Posterior vena cava (tissue), 2 donors: ENCODE measurements around the gene HYAL3. TPM values are rescaled to one million over a fixed set of nuclear protein-coding genes. Genes with fewer than 3 reads are reported as not detected.
"Not testable (repeated sequence)": the region's sequence is repeated elsewhere in the genome, so short reads cannot be mapped to it uniquely, and the experiment has no call there.

Source experiments
- DNase-seq: peaks from one replicate; pipeline ENCODE4 v3.0.0-alpha.2; 2020; ENCODE audit warnings: low spot score
- intact Hi-C, 2 donors: fragments of 100-400 bp; cut with DNase I; formaldehyde crosslinking; loops; one replicate each; pipeline versions ENCODE4 v1.14.1 to v1.14.2; 2022 to 2023
- total RNA-seq, 2 donors: library from RNA; stranded (reverse); fragmentation: NEBNext Ultra II Directional; extraction: Animal tissue kit (Norgen Biotek cat#: 25700); gene quantifications; one replicate each; pipeline ENCODE4 v1.2.1, GENCODE V29; 2021
- donor health status: DM: yes; HTN: yes; CAD: no.
- donor health status: DM: yes; HTN: yes; CAD: no.

The HYAL3 gene
- total RNA-seq, 2 donors from 2014 or later = 2.5 to 3.9 TPM

DNA sequence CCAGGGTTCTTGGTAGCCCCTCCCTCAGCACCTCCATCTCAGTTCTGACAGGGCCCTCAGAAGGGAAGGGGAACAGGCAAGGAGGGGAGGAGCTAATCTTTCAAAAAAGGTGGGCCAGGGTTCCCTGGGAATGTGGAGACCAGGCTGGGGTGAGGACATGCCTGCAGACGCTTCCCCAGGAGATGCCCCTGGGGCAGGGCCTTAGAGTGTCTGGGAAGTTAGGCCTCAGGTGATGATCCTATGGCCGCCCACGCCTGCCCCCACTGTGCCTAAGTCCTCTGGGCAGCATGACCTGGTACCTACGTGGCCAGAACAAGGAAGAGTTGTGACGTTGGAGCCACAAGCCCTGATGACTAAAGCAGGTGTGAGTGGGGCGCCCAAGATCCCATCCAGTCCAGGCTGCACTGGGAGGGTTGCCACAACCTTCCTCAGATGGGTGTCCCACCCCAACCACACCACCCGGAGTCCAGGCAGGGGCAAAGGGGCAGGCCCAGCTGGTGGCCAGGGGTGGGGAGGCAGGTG lies 34.2 kb downstream of the HYAL3 start:
- DNase-seq = no peak
- intact Hi-C loops = no loop called here

DNA sequence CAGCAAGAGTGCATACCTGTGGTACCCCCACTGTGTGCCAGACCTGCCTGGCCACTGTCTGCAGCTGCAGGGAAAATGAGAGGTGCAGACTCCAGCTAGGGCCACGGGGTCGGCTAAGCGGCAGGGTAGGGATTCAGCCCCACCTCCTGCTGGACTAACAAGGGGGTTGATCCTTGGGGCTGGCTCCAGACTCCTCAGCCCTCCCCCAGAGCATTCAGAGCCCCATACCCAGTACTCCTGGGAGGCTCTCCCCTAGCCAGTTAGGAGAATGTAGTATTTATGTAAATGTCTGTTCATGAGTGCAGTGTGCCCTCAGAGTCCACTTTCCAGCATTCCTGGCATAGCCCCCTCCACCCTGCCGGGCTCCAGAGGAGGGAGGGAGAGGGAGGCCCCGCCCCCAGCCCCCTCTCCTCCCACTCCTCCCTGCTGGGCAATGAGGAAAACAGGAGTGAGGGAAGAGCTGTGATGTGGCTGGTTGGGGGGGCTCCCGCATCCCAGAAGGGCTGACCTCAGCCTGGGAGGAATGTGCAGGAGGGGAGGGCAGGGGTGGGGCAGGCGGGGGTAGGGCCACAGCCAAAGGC lies 34.7 kb downstream of the HYAL3 start:
- DNase-seq = peak; percentile 91
- intact Hi-C loops = no loop called here

DNA sequence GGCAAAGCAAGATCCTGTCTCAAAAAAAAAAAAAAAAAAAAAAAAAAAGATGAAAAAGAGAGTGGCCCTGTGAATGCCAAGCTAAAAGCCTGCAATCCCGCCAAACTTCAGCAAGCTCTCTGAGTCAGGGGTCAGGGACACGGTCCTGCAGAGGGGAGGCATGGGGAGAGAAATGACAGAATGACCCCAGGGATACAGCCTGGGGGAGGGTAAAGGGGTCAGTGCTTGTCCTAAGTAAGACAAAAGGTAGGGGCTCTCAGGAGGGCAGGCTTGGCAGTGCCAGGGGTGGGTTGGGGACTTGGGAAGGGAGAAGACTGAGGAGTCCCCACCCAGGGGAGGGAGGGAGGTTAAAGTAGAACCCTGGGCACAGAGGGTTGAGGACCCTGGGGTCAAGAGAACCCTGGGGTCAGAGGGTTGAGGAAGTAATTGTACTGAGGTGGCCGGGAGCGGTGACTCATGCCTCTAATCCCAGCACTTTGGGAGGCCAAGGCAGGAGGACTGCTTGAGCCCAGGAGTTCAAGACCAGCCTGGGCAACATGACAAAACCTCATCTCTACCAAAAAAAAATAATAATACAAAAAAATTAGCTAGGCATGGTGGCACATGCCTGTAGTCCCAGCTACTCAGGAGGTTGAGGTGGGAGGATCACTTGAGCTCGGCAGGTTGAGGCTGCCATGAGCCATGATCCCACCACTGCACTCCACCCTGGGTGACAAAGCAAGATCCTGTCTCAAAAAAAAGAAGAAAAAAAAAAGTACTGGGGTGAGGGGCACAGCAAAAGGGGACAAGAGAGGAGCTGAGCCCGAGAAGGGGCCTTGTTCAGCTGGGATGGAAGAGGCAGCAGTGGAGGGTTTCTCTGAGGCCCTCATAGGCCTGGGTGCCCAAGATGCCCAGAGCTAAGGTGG lies 35.5 kb downstream of the HYAL3 start:
- no peak for DNase-seq
- intact Hi-C loops = no loop called here

DNA sequence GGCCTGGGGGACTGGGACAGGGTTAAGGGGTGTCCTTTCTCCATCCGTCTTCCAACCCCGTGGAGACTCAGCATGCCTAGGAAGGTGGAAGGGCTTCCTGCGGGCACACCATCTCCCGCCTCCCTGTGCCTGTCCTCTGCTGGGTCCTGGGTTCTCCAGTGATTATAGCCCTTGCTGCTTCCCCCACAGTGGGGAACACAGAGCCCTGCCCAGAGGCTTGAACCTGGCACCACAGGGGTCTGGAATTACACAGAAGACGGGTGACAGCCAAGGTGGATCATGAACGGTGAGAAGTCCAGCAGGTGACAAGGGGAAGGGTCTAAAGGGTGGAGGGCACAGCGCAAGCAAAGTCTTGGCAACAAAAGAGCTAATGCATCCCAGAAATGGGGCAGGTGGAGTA lies 36.4 kb downstream of the HYAL3 start:
- intact Hi-C loops = no loop called here
- DNase-seq = no peak

DNA sequence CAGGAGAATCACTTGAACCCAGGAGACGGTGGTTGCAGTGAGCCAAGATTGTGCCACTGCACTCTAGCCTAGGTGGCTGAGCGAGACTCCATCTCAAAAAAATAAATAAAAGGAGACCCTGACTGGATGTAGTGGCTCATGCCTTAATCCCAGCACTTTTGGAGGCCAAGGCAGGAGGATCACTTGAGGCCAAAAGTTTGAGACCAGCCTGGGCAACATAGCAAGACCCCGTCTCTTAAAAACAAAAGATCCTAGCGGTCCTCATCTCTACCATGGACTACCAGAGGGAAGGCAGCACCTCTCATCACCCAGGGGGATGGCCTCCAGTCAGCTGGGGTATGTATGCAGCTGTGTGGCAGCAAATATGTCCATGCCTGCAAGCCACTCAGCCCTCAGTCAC lies 37.0 kb downstream of the HYAL3 start:
- intact Hi-C loops, DNase-seq: not testable (repeated sequence)

DNA sequence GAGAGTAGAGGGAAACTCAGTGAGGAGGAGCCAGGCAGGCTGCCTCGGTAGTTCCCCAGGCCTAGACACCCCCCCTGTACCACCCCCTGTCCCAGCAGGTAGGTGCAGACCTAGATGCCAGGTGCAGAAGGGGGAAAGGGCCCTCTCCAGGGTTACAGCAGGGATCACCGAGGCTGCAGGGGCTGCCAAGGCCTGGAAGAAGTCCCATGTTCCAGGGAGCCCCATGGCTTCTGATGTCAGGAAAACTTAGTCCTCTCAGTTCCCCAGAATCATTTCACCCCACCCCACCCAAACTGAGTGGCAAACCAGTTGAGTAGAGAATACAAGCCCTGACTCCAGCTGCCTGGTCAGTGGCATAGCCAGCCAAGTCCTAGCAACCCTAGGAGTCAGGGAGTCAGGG lies 37.7 kb downstream of the HYAL3 start:
- no peak for DNase-seq
- intact Hi-C loops = no loop called here

DNA sequence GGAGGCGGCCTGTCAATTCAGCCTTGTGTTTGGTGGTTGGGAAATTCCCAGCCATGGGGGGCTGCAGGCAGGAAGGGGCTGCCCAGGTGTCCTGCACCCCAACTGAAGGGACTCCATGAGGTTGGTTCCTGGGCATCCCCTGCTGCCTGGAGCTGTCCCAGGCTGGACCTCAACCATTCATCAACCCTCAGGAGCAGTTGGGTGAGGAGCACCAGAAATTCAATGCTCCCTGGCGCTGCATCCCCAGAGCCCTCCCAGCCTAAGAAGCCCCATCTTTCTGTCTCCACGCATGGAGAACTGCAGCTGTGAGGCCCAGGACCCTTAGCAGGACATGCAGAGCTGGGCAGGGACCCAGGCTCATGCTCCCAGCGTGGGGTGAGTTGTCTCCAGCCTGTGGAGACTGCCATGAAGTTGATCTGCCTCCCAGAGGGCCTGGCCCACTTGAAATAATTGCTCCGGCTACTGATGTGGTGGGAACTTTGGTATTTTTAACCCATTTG lies 38.2 kb downstream of the HYAL3 start:
- intact Hi-C loops = no loop called here
- no peak for DNase-seq

DNA sequence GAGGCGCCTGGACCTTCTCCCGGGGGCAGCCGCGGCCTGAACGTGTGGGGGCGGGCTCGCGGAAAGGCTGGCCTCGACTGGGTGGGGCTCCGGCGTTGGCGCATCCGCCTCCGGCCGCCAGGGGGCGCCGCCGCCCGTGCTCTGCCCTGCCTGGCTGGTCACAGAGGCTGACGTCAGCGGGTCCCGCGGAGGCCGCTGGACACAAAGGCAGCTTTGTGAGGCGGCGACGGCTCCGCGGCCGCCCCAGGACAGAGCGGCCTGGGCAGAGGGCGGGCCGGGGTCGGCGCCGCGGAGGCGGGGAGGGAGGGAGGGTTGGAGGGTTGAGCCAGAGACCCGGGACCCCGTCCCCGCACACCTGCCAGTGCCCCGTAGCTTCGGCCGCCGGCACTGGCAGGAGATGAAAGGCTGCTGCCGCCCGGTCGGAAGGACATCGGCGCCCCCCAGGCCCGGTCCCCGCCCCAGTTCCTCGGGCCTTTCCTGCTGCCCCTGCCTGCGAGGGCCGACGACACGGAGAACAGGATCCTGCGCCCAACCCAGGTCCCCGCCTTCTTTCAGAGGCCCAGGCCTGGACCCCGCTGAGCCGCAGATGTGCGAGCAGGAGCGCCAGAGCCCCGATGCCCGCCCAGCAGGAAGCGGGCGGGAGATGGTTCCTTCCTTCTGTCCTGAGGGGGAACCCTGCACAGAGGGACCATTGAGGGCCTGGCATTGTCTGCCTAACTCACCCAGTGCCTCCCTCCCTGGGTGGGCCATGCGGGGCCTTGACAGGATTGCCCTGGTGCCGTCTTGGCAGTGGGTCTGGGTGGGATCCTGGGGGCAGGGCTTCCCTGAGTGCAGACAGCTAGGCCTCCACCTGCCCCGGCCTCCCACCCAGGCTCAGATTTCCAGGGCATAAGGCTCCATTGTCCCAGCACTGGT lies 38.9 kb downstream of the HYAL3 start:
- peak; percentile 98 for DNase-seq
- intact Hi-C loops = no loop called here

DNA sequence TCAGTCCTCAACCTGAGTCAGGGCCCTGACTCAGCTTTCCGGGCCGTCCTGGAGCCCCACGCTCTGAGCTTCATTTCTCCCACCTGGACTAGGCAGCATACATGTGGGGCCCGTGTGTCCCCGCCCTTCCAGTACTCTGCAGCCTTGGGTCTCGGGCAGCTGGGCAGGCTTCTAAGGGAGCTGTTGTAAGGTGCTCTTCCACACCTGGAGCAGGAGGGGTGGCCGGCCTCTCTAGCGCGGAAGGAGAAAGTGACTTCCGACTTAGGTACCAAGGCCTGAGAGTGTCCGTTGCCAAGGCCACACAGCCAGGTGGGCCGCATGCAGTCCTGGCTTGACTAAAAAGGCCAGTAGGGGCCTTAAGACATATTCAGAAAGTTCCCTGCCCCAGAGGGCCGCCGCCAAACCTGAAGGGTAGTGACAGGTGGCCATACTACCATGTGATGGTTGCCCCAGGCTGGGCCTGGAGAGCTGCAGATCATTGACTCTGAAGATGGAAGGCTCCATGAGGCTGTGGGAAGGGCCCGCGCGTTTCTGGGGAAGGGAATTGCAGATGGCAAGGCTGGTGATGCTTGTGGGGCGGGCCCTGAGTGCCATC lies 39.7 kb downstream of the HYAL3 start:
- no peak for DNase-seq
- intact Hi-C loops = no loop called here

DNA sequence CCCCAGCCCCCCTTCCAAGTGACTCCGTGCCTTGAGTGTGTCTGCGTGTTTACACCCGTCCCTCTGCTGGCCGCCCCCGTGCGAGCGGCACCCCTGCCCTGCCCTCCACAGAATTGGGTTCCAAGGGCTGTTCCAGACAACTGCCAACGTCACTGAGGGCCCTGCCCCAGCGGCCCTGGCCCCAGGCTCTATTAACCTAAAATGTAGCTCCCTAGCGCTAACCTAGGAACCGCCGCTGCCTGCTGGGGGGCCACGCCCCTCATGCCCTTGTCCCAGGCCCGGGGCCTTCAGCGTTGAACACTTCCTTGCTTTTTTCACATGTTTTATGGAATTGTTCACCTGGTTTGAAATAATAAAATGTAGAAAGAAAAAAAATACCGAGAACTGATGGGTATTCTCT lies 40.2 kb downstream of the HYAL3 start:
- DNase-seq = no peak
- intact Hi-C loops = no loop called here

DNA sequence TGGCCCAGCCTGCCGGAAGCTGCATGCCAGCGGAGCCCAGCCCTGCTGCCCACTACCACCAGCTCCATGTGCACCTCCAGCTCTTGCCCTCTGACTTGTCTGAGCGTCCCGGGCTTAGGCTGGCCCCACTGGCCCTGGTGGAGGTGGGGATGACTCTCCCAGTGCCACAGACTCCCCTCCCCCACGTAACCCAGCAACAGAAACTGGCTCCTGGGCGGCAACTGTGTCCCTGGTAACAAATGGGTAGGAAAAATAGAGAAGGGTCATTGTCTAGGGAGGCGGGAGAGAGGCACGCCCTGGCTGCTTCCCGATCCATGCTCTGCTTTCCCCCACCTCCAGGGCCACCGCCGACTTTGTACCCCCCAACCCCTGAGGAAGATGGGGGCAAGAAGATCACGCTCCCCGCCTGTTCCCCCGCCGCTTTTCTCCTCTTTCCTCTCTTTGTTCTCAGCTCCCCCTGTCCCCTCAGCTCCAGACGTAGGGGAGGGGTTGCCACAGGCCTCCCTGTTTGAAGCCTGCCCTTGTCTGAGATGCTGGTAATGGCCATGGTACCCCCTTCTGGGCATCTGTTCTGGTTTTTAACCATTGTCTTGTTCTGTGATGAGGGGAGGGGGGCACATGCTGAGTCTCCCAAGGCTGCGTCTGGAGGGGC lies 41.0 kb downstream of the HYAL3 start:
- intact Hi-C loops = no loop called here

DNA sequence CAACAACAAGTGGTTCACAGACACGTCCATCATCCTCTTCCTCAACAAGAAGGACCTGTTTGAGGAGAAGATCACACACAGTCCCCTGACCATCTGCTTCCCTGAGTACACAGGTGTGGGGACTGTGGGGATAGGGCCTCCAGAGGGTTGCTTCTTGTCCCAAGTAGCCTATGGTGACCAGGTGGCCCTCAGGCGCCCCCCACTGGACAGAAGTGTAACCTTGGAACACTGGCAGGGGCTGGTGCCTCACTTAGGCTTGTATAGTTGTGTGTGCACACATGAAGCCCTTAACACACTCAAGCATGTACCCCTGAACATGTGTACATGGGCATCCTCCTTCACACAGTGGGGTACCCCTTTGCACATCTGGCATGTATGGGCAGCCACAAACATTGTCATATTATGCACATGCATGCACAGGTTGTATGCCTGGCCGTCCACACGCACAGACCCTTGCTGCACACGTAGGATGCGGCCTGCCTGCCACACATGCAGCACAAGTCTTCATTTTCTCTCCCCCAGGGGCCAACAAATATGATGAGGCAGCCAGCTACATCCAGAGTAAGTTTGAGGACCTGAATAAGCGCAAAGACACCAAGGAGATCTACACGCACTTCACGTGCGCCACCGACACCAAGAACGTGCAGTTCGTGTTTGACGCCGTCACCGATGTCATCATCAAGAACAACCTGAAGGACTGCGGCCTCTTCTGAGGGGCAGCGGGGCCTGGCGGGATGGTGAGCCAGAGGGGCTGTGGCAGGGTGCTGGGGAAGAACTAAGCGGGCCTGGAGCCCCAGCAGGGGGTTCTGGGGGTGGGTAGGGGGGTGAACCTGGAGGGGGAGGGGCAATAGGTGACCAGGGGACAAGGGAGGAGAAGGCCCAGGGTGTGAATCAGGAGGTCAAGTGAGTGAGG lies 42.0 kb downstream of the HYAL3 start:
- no peak for DNase-seq
- intact Hi-C loops = no loop called here

More for the DNA sequence above, 41.0 kb downstream of the HYAL3 start:
- peak; percentile 79 for DNase-seq

DNA sequence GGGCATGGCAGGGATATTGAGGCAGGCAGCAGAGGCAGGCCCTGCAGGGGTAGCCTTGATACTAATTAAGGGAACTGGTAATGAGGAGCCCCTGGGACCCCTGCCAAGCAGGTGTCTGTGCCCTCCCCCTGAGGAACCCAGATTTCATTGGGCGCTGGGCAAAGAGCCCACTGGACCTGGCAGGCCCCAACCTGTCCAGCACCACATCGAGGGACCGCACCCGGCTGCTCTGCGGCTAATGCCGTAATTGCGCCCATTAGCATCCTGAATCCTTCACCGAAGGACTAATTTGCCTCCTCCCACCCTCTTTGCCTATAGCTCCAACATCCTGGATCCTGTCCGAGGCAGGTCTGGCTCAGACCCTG lies 44.0 kb downstream of the HYAL3 start:
- intact Hi-C loops = no loop called here
- no peak for DNase-seq

DNA sequence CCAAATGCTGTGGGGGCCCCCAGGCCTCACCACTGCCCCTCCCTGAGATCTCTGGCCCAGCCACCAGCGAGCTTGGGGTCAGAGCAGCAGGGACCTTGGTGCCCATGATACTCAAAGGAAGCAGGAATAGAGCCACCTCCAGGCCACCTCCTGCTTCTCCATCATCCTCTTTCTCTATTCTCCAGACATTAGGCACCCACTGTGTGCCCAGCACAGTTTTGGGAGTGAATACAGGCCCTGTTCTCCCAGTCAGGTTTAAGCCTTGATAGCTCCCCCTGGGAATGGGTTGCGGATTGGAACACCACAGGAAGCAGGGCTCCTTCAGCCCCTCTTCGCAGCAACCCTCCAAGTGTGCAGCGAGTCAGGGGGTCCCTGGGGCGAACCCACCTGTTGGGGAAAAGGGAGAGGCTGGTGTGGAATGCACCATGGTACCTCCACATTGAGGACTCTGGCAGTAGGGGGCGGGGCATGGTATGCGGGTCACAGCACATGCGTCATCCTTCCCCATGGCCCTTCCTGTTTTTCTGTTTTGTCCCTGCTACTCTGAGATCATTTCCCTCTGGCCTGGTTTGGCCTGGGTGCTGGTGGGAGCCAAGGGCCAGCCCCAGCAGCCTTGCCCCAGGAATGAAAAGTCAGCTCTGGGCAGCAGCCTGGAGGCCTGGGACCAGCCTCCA lies 44.5 kb downstream of the HYAL3 start:
- DNase-seq = peak; percentile 92
- intact Hi-C loops = loop anchor here in 1 of 2 donors (5.0 kb wide), 1 partner anchor 1977 kb away; no protein-coding TSS in a partner anchor

DNA sequence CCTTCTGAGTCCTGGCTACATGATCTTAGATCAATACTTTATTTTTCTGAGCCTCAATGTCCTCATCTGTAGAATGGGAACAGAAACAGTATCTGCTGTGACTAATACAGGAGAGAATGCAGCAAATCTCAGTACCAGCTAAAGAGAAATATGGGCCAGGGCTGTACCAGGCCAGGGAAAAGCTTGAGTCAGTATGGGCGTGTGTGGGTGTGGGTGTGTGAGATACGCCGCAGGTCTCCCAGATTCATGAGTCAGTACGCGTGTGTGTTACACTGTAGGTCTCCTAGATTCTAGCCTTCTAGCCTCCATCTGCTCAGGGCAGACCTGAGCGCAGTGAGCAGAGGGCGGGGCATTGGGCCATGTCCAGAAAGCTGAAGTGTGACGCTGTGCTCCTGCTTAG lies 48.0 kb downstream of the HYAL3 start:
- no peak for DNase-seq
- intact Hi-C loops = loop anchor here in 1 of 2 donors (5.0 kb wide), 1 partner anchor 1974 kb away; no protein-coding TSS in a partner anchor

DNA sequence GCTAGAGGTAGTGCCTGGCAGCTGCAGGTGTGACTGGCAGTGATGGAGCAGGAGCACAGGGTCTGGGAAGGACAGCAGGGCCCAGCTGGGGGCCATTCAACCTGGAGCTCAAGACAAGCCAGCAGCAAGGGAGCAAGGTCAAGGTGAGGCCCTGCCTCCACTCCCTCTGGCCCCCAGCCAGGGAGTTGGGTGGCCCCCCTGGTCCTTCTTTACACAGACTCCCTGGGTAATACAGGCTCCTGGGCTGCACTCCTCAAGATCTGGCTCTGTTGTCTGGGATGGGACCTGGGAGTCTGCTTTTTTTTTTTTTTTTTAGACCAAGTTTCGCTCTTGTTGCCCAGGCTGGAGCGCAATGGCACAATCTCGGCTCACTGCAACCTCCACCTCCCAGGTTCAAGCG lies 48.7 kb downstream of the HYAL3 start:
- intact Hi-C loops = loop anchor here in 1 of 2 donors (5.0 kb wide), 1 partner anchor 1973 kb away; no protein-coding TSS in a partner anchor
- no peak for DNase-seq

DNA sequence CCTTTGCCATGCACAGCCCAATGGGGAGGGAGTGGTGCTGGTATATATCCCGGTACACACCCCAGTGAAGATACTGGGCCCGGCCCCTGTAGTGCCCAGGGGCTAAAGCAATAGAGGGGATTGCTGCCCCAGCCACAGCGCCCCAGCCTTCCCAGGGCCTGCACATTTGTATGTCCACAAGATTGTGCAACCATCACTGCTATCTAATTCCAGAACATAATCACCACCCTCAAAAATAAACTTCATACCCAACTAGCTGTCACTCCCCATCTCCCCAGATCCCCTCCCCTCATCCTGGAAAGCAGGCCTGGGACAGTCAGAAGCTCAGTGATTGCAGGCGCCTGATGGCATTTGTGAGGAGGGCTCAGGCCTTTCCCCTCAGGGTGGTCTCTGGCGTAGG lies 49.7 kb downstream of the HYAL3 start:
- intact Hi-C loops = no loop called here
- DNase-seq = no peak
